H1 (cell line): ENCODE results near the gene PPIC. TPM values are rescaled to one million over a fixed set of nuclear protein-coding genes. Genes with fewer than 3 reads are reported as not detected.

Experiments
- CTCF ChIA-PET: fragments of 300-600 bp; sonication (Branson Sonifier 250); formaldehyde crosslinking; loops from one replicate; lab custom pipeline; 2021; ENCODE audit not compliant: partially characterized antibody; lab: Charles Lee
- POLR2A ChIA-PET: fragments of 300-600 bp; sonication (Branson Sonifier 250); formaldehyde crosslinking; loops from one replicate; lab custom pipeline; 2021; ENCODE audit warnings: inconsistent platforms; ENCODE audit not compliant: partially characterized antibody; lab: Charles Lee
- DNase-seq, 2 experiments: peaks; one replicate each; pipeline versions ENCODE4 v3.0.0 to v3.0.0-alpha.2; 2010 to 2022; ENCODE audit warnings: low spot score in 2 of 2, low read depth in 1 of 2, mixed read lengths in 1 of 2
- FAIRE-seq: peaks from 2 replicates; lab custom pipeline; 2011; peaks lifted over from hg19 to GRCh38; lab: Jason Lieb, UNC
- H2AFZ ChIP-seq: 2 replicates; pipeline ENCODE4 v1.8.1; 2012; ENCODE audit warnings: low read length, inconsistent platforms
- H2AK5ac ChIP-seq: 2 replicates; pipeline ENCODE4 v1.6.1; 2013; ENCODE audit warnings: low read depth, low read length
- H2BK120ac ChIP-seq: replicated peaks from 2 replicates; pipeline ENCODE3; 2013; ENCODE audit warnings: low read depth, low read length, inconsistent platforms
- H2BK12ac ChIP-seq: 2 replicates; pipeline ENCODE4 v1.6.1; 2013; ENCODE audit warnings: low read depth, low read length
- H2BK15ac ChIP-seq: 2 replicates; pipeline ENCODE4 v1.6.1; 2013; ENCODE audit warnings: low read length
- H2BK20ac ChIP-seq: 2 replicates; pipeline ENCODE4 v1.6.1; 2013; ENCODE audit warnings: low read length
- H2BK5ac ChIP-seq: 2 replicates; pipeline ENCODE4 v1.6.1; 2013; ENCODE audit warnings: low read depth, low read length
- H3K14ac ChIP-seq: 2 replicates; pipeline ENCODE4 v1.6.1; 2013; ENCODE audit warnings: inconsistent platforms; ENCODE audit not compliant: insufficient read length
- H3K18ac ChIP-seq: 2 replicates; pipeline ENCODE4 v1.6.1; 2013; ENCODE audit warnings: low read length; ENCODE audit errors: extremely low read depth
- H3K23ac ChIP-seq: 2 replicates; pipeline ENCODE4 v1.6.1; 2013; ENCODE audit warnings: inconsistent platforms; ENCODE audit not compliant: insufficient read length
- H3K23me2 ChIP-seq: 2 replicates; pipeline ENCODE4 v1.6.1; 2013; ENCODE audit warnings: low read depth, low read length
- H3K27ac ChIP-seq: 2 replicates; pipeline ENCODE4 v1.6.1; 2011; ENCODE audit warnings: low read depth, low read length, inconsistent platforms
- H3K27me3 ChIP-seq, 4 experiments: replicated peaks in 1 of 4; 1 replicate in 1 of 4; 2 replicates in 3 of 4; pipeline versions ENCODE4 v1.6.1 to v1.8.1; 2011 to 2013; ENCODE audit warnings: low read length in 3 of 4, mild to moderate bottlenecking in 3 of 4, inconsistent platforms in 2 of 4, mixed read lengths in 2 of 4, moderate library complexity in 1 of 4; ENCODE audit not compliant: control insufficient read depth in 3 of 4, insufficient read depth in 3 of 4; ENCODE audit errors: extremely low read depth in 1 of 4
- H3K36me3 ChIP-seq, 4 experiments: 2 replicates each; pipeline versions ENCODE4 v1.6.1 to v1.8.1; 2011 to 2013; ENCODE audit warnings: mild to moderate bottlenecking in 4 of 4, low read length in 3 of 4, moderate library complexity in 2 of 4, control low read depth in 1 of 4, inconsistent platforms in 1 of 4; ENCODE audit not compliant: insufficient read depth in 4 of 4, control insufficient read depth in 2 of 4
- H3K4ac ChIP-seq: replicated peaks from 2 replicates; pipeline ENCODE3; 2013; ENCODE audit warnings: low read length, low read depth, mixed read lengths, inconsistent platforms; ENCODE audit not compliant: insufficient read length
- H3K4me1 ChIP-seq, 4 experiments: replicated peaks in 1 of 4; 1 replicate in 1 of 4; 2 replicates in 3 of 4; pipeline versions ENCODE4 v1.6.1 to v1.8.1; 2011 to 2013; ENCODE audit warnings: low read length in 3 of 4, inconsistent platforms in 2 of 4, mixed read lengths in 1 of 4; ENCODE audit not compliant: insufficient read depth in 4 of 4, control insufficient read depth in 3 of 4
- H3K4me2 ChIP-seq, 2 experiments: 2 replicates each; pipeline versions ENCODE4 v1.6.1 to v1.8.1; 2011 to 2013; ENCODE audit warnings: low read depth in 2 of 2, low read length in 2 of 2, control low read depth in 1 of 2, inconsistent platforms in 1 of 2, mild to moderate bottlenecking in 1 of 2; ENCODE audit not compliant: insufficient read depth in 1 of 2
- H3K4me3 ChIP-seq, 4 experiments: fragments of 200-600, 300-600 bp in 1 of 4; sonication (generic), shearing (Covaris generic), sonication (Bioruptor Twin) in 1 of 4; 2 replicates each; pipeline versions ENCODE4 v1.5.1 to v1.8.1; 2011 to 2016; ENCODE audit warnings: low read length in 4 of 4, low read depth in 3 of 4, control low read depth in 2 of 4, inconsistent platforms in 2 of 4, mild to moderate bottlenecking in 2 of 4, mixed read lengths in 1 of 4, moderate library complexity in 1 of 4; ENCODE audit not compliant: insufficient read depth in 2 of 4; ENCODE audit errors: extremely low read depth in 1 of 4
- H3K56ac ChIP-seq: replicated peaks from 2 replicates; pipeline ENCODE3; 2013; ENCODE audit warnings: low read depth, mild to moderate bottlenecking, mixed read lengths, low read length, inconsistent platforms; ENCODE audit not compliant: insufficient read length
- H3K79me1 ChIP-seq: 2 replicates; pipeline ENCODE4 v1.6.1; 2013; ENCODE audit warnings: low read depth, low read length, control low read depth
- H3K79me2 ChIP-seq, 2 experiments: 2 replicates each; pipeline versions ENCODE4 v1.6.1 to v1.8.1; 2012 to 2013; ENCODE audit warnings: low read length in 2 of 2, mild to moderate bottlenecking in 2 of 2, inconsistent platforms in 1 of 2; ENCODE audit not compliant: insufficient read depth in 2 of 2, control insufficient read depth in 1 of 2
- H3K9ac ChIP-seq, 4 experiments: replicated peaks in 1 of 4; 1 replicate in 1 of 4; 2 replicates in 3 of 4; pipeline versions ENCODE4 v1.6.1 to v1.8.1; 2011 to 2013; ENCODE audit warnings: low read depth in 3 of 4, low read length in 3 of 4, control low read depth in 2 of 4, mild to moderate bottlenecking in 2 of 4, moderate library complexity in 2 of 4, inconsistent platforms in 1 of 4; ENCODE audit errors: extremely low read depth in 1 of 4
- H3K9me3 ChIP-seq, 2 experiments: 2 replicates each; pipeline versions ENCODE4 v1.6.1 to v1.8.1; 2012 to 2013; ENCODE audit warnings: mild to moderate bottlenecking in 2 of 2, moderate library complexity in 2 of 2, control low read depth in 1 of 2, inconsistent platforms in 1 of 2, low read depth in 1 of 2, low read length in 1 of 2, mixed read lengths in 1 of 2; ENCODE audit not compliant: insufficient read depth in 2 of 2
- H4K20me1 ChIP-seq, 2 experiments: replicated peaks in 1 of 2; 2 replicates each; pipeline versions ENCODE3 to v1.8.1; 2011 to 2013; ENCODE audit warnings: inconsistent platforms in 2 of 2, low read length in 2 of 2, mild to moderate bottlenecking in 1 of 2; ENCODE audit not compliant: insufficient read depth in 2 of 2, control insufficient read depth in 1 of 2
- H4K5ac ChIP-seq: 2 replicates; pipeline ENCODE4 v1.6.1; 2013; ENCODE audit warnings: low read length, low read depth, mixed read lengths, inconsistent platforms; ENCODE audit not compliant: insufficient read length
- H4K8ac ChIP-seq: 2 replicates; pipeline ENCODE4 v1.8.0; 2013; ENCODE audit warnings: mild to moderate bottlenecking, moderate library complexity, low read length, inconsistent platforms; ENCODE audit not compliant: insufficient read depth; ENCODE audit errors: extremely low read depth
- H4K91ac ChIP-seq: replicated peaks from 2 replicates; pipeline ENCODE3; 2013; ENCODE audit warnings: low read length, mixed read lengths, inconsistent platforms; ENCODE audit not compliant: insufficient read length
- ASH2L ChIP-seq: fragments of 200-600, 300-600 bp; sonication (generic); IDR thresholded peaks from one replicate; pipeline ENCODE4 v1.7.1; 2017; ENCODE audit warnings: low read length
- BACH1 ChIP-seq: IDR thresholded peaks from 2 replicates; pipeline ENCODE4 v1.6.1; 2012; ENCODE audit warnings: low read length, improper control_type of control experiment
- CTBP2 ChIP-seq: IDR thresholded peaks from 2 replicates; pipeline ENCODE4 v1.7.0; 2011; ENCODE audit warnings: borderline replicate concordance, mild to moderate bottlenecking, moderate library complexity, mixed read lengths, low read length; ENCODE audit not compliant: insufficient read depth, insufficient read length
- PHF8 ChIP-seq: fragments of 200-600 bp; sonication (generic); conservative IDR thresholded peaks from 2 replicates; pipeline ENCODE4 v1.7.1; 2012; ENCODE audit warnings: low read depth, mild to moderate bottlenecking, inconsistent platforms, low read length, moderate library complexity
- POLR2A ChIP-seq, 2 experiments: IDR thresholded peaks; 1 replicate in 1 of 2; 2 replicates in 1 of 2; pipeline ENCODE4 v1.6.1; 2011; ENCODE audit warnings: low read depth in 2 of 2, low read length in 2 of 2, mild to moderate bottlenecking in 2 of 2; ENCODE audit errors: control extremely low read depth in 1 of 2
- RFX5 ChIP-seq: IDR thresholded peaks from 2 replicates; pipeline ENCODE4 v1.6.1; 2011; ENCODE audit warnings: low read depth, low read length, improper control_type of control experiment, borderline replicate concordance
- RNF2 ChIP-seq: fragments of 200-900, 300-1000 bp; sonication (generic); IDR thresholded peaks from 2 replicates; pipeline ENCODE4 v1.7.1; 2016; ENCODE audit warnings: borderline replicate concordance, low read depth, mild to moderate bottlenecking, antibody characterized with exemption, low read length; ENCODE audit not compliant: poor library complexity, severe bottlenecking; ENCODE audit errors: missing control alignments
- SAP30 ChIP-seq: fragments of 300-600 bp; sonication (generic); IDR thresholded peaks from 2 replicates; pipeline ENCODE4 v1.7.1; 2012; ENCODE audit warnings: low read length, moderate library complexity, mild to moderate bottlenecking, inconsistent platforms; ENCODE audit not compliant: insufficient read depth, insufficient replicate concordance
- TAF7 ChIP-seq: optimal IDR thresholded peaks from 2 replicates; pipeline ENCODE3; 2011; ENCODE audit warnings: low read depth, mild to moderate bottlenecking, inconsistent platforms, low read length, moderate library complexity, borderline replicate concordance
- WGBS, 2 experiments: shearing (Covaris generic) in 1 of 2; methylation state at CpG; one replicate each; pipeline versions ENCODE4 v1.1.6 to v1.1.7; 2013 to 2015; ENCODE audit warnings: low lambda C conversion rate in 2 of 2, mixed read lengths in 2 of 2, inconsistent platforms in 1 of 2, low coverage in 1 of 2, missing lambda C conversion rate in 1 of 2; ENCODE audit not compliant: insufficient replicate concordance in 2 of 2, insufficient coverage in 1 of 2, insufficient read length in 1 of 2; ENCODE audit errors: extremely low coverage in 1 of 2, missing lambda C conversion rate in 1 of 2; 5-methylcytosine and 5-hydroxymethylcytosine counted together
- polyA plus RNA-seq, 7 experiments: library from polyadenylated mRNA; depleted of rRNA in 3 of 7; stranded (reverse) in 5 of 7; unstranded in 2 of 7; fragments of >200 nt in 5 of 7; fragments of 200-250 nt in 2 of 7; gene quantifications; 1 replicate in 5 of 7; 2 replicates in 1 of 7; 4 replicates in 1 of 7; pipeline versions ENCODE4 v1.2.1 to v1.2.3, GENCODE V29; 2011 to 2013; ENCODE audit warnings: missing spikeins in 2 of 7, mixed read lengths in 2 of 7
- total RNA-seq: library from RNA; stranded (reverse); fragmentation: NEBNext Ultra II Directional; extraction: Animal tissue kit (Norgen Biotek cat#: 25700); gene quantifications from 2 replicates; pipeline ENCODE4 v1.2.1, GENCODE V29; 2021
- TF ChIP-seq, protein P1 (sequence below): IDR thresholded peaks from 2 replicates; pipeline ENCODE4 v1.6.1; 2011; ENCODE audit warnings: low read length, improper control_type of control experiment

The PPIC gene
- total and polyA plus RNA-seq, 2 of the 8 experiments (the other 6 are each of a cell fraction or from before 2014, with no cell fraction given) = 8.5 to 10.4 TPM

DNA sequence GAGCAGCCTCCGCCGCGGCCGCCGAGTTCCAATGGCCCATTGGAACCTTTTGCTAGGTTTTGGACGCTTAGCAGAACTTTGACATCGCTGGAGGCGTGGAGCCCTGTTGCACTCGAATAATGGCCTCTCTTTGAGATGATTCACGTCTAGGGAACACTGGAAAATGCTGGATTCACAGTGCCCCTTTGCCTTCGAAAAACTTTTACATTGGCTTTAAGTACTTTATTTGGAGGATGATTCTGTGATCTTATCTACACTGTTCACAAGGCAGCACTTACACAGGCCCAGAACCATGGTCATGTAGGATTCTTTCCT lies 536 bp upstream of the PPIC start:
- no peak overlapping the region for H2BK12ac ChIP-seq
- peaks cover 0 to 26% (median 11%) of the 10 kb centered on the region in 4 experiments; a peak in 6 of 7 replicates for H3K27me3 ChIP-seq
- no peaks in the 10 kb centered on the region for H3K79me1 ChIP-seq
- H2BK15ac ChIP-seq = no peak overlapping the region
- H3K79me2 ChIP-seq = no peaks in the 10 kb centered on the region
- H3K23me2 ChIP-seq = peaks cover 9% of the 10 kb centered on the region
- peak overlapping the region; percentile 72 for H2AFZ ChIP-seq
- H4K8ac ChIP-seq = peak overlapping the region; percentile 45; the same call in 1 of the 2 replicates
- no peak for FAIRE-seq
- no peak overlapping the region for H3K18ac ChIP-seq
- ChIA-PET POLR2A (interaction anchor here (0.9 kb wide), 1 partner anchor 25 kb away, joined by 4 read pairs; no protein-coding TSS in a partner anchor), CTCF (interaction anchor here (0.6 to 1.6 kb wide), 3 partner anchors 9 to 295 kb away, joined by 3 read pairs; no protein-coding TSS in a partner anchor)
- peak overlapping the region; percentile 8 for H4K5ac ChIP-seq
- H3K56ac ChIP-seq = no peak overlapping the region
- H2BK5ac ChIP-seq = no peak overlapping the region
- H3K4me2 ChIP-seq = peak overlapping the region; percentile 82 to 91
- no peak overlapping the region for H3K4ac ChIP-seq
- no peak overlapping the region for H3K14ac ChIP-seq
- H2AK5ac ChIP-seq = no peak overlapping the region
- no peaks in the 10 kb centered on the region for H3K36me3 ChIP-seq
- no peak overlapping the region for H3K23ac ChIP-seq
- H2BK120ac ChIP-seq = no peak overlapping the region
- H3K4me3 ChIP-seq = peak overlapping the region; percentile 64 to 92 (median 70)
- H3K9ac ChIP-seq = peak overlapping the region in 1 of 4 experiments; percentile 69; a peak in 2 of 7 replicates
- no peak overlapping the region for H4K91ac ChIP-seq
- H3K9me3 ChIP-seq = no peaks in the 10 kb centered on the region
- H2BK20ac ChIP-seq = no peak overlapping the region
- 4% methylated on average over 11 of the region's 11 CpGs; no CpG with 5 or more reads in 1 of the 2 experiments for WGBS, 2 experiments
- no peak overlapping the region for H3K27ac ChIP-seq
- peaks cover 0 to 2% of the 10 kb centered on the region in 2 experiments for H4K20me1 ChIP-seq
- H3K4me1 ChIP-seq = peaks cover 0 to 8% (median 2%) of the 10 kb centered on the region in 4 experiments; a peak in 3 of 7 replicates
- DNase-seq = no peak
- TF ChIP-seq BACH1 (no peak), CTBP2 (peak; percentile 46), POLR2A (IDR thresholded peaks at IDR 0.05; ENCODE audit: control extremely low read depth in 1 of 2, low read depth in 2 of 2, low read length in 2 of 2) (no peak), ASH2L (peak; percentile 43), SAP30 (no peak), PHF8 (0 out of 2 replicates have a peak, but pooled peaks have one; percentile 4), TAF7 (no peak), RNF2 (peak; percentile 57), RFX5 (no peak)
- TF ChIP-seq, protein P1, sequence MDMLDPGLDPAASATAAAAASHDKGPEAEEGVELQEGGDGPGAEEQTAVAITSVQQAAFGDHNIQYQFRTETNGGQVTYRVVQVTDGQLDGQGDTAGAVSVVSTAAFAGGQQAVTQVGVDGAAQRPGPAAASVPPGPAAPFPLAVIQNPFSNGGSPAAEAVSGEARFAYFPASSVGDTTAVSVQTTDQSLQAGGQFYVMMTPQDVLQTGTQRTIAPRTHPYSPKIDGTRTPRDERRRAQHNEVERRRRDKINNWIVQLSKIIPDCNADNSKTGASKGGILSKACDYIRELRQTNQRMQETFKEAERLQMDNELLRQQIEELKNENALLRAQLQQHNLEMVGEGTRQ = no peak
